GM12892 (cell line): ENCODE measurements around the gene MPG.

Source experiments
- POLR2A ChIP-seq: IDR thresholded peaks from 2 replicates; pipeline ENCODE4 v1.6.1; 2011; ENCODE audit warnings: low read depth, low read length, control low read depth
- POLR2AphosphoS5 ChIP-seq: IDR thresholded peaks from 2 replicates; pipeline ENCODE4 v1.6.1; 2011; ENCODE audit warnings: low read depth, low read length, control low read depth

GRCh38 chr16:129075-129474, 51.0 kb downstream of the MPG start:
- TF ChIP-seq POLR2A = no peak
- no peak for TF ChIP-seq POLR2AphosphoS5
